ENCODE measurements around the gene WDR18.

The WDR18 gene

DNA sequence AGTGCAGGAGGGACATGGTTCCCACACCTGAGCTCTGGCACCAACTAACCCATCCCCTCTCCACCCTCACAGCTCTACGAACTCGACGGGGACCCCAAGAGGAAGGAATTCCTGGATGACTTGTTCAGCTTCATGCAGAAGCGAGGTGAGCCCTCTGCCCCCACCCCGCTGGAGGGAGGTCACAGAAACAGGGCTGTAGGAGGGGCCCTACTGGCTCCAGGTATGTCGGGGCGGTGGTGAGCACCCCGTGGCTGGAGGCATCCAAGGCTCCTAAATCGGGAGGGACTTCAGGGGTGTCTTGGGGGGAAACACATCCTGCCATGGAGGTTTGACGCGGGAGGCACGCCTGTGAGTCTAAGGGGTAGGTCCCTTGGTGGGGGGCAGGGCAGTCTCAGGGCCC lies 24.1 kb upstream of the WDR18 start:
- Histone ChIP-seq H3K9me3 (ENCODE audit: control insufficient read depth, low read length) (no peaks in the 10 kb centered on the region), H3K4me1 (ENCODE audit: control insufficient read depth, insufficient read depth, low read length) (no peaks in the 10 kb centered on the region), H3K9ac (ENCODE audit: low read length) (no peak overlapping the region), H3K4me3 (ENCODE audit: low read length) (no peak overlapping the region), H3K36me3 (ENCODE audit: control insufficient read depth, insufficient read depth, low read length, severe bottlenecking) (peaks cover 40% of the 10 kb centered on the region), H3K27me3 (replicated peaks; ENCODE audit: control insufficient read depth, insufficient read depth, low read length) (no peaks in the 10 kb centered on the region)
- no peak for DNase-seq (ENCODE audit: low read depth)

DNA sequence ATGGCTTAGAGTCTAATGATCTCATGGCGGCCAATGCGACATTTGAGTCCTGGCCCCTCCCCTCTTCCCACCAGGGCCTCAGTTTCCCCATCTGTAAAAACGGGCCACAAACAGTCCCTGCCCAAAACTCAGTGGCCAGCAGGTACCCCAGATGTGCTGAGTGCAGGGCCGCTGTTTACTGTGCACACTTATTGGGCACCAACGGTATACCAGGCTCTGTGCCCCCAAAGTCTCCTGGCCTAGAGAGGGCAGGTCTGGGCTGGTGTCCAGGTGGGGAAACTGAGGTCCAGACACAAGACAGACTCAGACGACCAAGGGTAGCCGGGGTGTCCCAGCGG lies 23.6 kb upstream of the WDR18 start:
- Histone ChIP-seq H3K4me3 (ENCODE audit: low read length) (no peak overlapping the region), H3K4me1 (ENCODE audit: control insufficient read depth, insufficient read depth, low read length) (no peaks in the 10 kb centered on the region), H3K36me3 (ENCODE audit: control insufficient read depth, insufficient read depth, low read length, severe bottlenecking) (peaks cover 46% of the 10 kb centered on the region), H3K9me3 (ENCODE audit: control insufficient read depth, low read length) (no peaks in the 10 kb centered on the region), H3K27me3 (replicated peaks; ENCODE audit: control insufficient read depth, insufficient read depth, low read length) (no peaks in the 10 kb centered on the region), H3K9ac (ENCODE audit: low read length) (no peak overlapping the region)
- DNase-seq (ENCODE audit: low read depth) = no peak

DNA sequence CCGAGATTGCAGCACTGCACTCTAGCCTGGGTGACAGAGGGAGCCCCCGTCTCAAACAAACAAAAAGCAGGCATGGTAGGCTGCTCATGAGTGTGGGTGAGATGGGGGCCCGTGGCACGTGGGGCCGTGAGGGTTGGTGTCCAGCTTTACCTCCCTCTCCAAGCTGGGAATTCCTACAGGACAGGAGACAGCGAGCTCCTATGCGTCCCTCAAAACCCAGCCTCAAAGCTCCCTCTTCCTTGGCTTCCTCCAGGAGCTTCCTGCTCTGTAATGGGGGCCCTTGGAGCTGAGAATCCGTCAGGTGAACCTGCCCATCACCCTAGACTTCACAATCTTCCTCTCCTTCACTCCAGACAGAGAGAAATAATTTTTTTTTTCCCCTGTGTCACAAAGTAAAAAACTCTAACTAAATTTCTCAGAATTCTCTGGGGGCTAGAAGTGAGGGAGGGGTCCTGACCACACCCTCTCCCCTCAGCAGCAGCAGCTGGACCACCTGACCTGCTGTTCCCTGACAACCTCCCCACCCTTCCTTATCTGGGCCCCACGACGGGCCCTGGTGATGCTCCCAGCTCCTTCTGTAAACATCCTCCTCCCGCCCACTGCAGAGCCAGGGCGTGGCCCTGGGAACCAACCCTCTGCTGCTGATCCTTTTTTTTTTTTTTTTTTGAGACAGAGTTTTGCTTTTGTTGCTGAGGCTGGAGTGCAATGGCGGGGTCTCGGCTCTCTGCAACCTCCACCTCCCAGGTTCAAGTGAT lies 22.1 kb upstream of the WDR18 start:
- Histone ChIP-seq H3K36me3 (ENCODE audit: control insufficient read depth, insufficient read depth, low read length, severe bottlenecking) (peaks cover 54% of the 10 kb centered on the region), H3K4me1 (ENCODE audit: control insufficient read depth, insufficient read depth, low read length) (no peaks in the 10 kb centered on the region), H3K4me3 (ENCODE audit: low read length) (no peak overlapping the region), H3K9ac (ENCODE audit: low read length) (no peak overlapping the region), H3K9me3 (ENCODE audit: control insufficient read depth, low read length) (no peaks in the 10 kb centered on the region), H3K27me3 (replicated peaks; ENCODE audit: control insufficient read depth, insufficient read depth, low read length) (no peaks in the 10 kb centered on the region)
- peak; percentile 69 for DNase-seq (ENCODE audit: low read depth)

DNA sequence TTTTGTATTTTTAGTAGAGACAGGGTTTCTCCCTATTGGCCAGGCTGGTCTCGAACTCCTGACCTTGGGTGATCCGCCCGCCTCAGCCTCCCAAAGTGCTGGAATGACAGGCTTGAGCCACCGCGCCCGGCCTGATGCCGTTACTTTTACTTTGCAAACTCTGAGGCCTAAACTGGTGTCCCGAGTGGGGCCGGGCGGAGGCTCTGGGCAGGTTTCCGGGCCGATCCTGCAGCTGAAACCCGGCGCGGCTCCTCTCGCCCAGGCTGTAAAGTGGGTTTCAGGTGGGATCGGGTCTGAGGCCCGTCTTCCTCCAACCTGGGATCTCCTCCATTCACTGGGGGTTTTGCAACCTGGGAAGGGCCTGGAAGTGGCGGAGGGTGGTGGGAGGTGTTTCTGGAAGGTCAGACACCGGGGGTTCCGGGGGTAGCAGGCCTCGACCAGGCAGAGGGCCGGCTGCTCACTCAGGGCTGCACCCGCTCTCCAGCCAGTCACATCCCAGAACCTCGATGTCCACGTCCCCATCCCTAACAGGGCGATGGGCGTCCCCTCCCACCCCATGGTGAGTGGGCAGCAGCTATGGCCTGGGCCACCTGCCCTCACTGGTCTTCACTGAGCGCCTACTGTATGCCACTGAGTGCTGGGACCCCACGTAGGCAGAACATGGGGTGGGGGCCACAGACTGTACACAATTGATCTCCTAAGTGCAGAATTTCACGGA lies 21.3 kb upstream of the WDR18 start:
- no peak for DNase-seq (ENCODE audit: low read depth)
- no peaks in the 10 kb centered on the region for H3K27me3 ChIP-seq (replicated peaks; ENCODE audit: control insufficient read depth, insufficient read depth, low read length)
- no peaks in the 10 kb centered on the region for H3K4me1 ChIP-seq (ENCODE audit: control insufficient read depth, insufficient read depth, low read length)
- peaks cover 60% of the 10 kb centered on the region for H3K36me3 ChIP-seq (ENCODE audit: control insufficient read depth, insufficient read depth, low read length, severe bottlenecking)
- H3K9me3 ChIP-seq (ENCODE audit: control insufficient read depth, low read length) = no peaks in the 10 kb centered on the region
- H3K4me3 ChIP-seq (ENCODE audit: low read length) = no peak overlapping the region
- no peak overlapping the region for H3K9ac ChIP-seq (ENCODE audit: low read length)

DNA sequence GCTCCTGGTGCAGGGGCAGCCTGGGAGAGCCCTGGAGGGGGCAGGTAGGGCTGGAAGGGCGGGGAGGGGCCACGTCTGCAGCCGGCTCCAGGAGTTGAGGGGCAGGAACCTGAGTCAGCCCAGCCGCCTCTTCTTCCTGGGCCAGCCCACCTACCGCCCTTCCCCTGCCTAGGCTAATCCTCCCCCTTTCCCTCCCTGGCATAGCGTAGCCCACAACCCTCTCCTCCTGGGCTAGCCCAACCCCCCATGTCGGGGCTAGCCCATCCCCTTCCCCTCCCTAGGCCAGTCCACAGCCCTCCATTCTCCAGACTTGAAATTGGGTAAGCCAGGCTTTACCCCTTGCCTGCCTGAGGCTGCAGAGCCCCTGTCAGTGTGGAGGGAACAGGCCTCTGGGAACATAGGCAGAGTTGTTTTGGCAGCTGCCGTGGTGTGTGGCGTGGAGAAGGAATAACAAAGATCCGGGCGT lies 20.6 kb upstream of the WDR18 start:
- peaks cover 63% of the 10 kb centered on the region for H3K36me3 ChIP-seq (ENCODE audit: control insufficient read depth, insufficient read depth, low read length, severe bottlenecking)
- H3K9me3 ChIP-seq (ENCODE audit: control insufficient read depth, low read length) = no peaks in the 10 kb centered on the region
- no peaks in the 10 kb centered on the region for H3K27me3 ChIP-seq (replicated peaks; ENCODE audit: control insufficient read depth, insufficient read depth, low read length)
- H3K4me1 ChIP-seq (ENCODE audit: control insufficient read depth, insufficient read depth, low read length) = no peaks in the 10 kb centered on the region
- DNase-seq (ENCODE audit: low read depth) = no peak
- no peak overlapping the region for H3K4me3 ChIP-seq (ENCODE audit: low read length)
- H3K9ac ChIP-seq (ENCODE audit: low read length) = no peak overlapping the region

DNA sequence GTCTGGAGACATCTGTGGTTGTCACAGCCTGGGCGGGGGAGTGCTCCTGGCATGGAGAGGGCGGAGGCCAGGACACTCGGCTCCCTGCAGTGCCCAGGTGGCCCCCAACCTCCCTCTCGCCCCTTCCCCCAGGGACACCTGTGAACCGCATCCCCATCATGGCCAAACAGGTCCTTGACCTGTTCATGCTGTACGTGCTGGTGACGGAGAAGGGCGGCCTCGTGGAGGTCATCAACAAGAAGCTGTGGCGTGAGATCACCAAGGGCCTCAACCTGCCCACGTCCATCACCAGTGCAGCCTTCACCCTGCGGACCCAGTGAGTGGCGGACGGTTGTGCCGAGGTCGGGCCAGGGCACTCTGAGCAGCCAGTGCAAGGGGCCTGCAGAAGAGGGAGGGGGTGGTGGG lies 20.0 kb upstream of the WDR18 start:
- Histone ChIP-seq H3K9ac (ENCODE audit: low read length) (no peak overlapping the region), H3K36me3 (ENCODE audit: control insufficient read depth, insufficient read depth, low read length, severe bottlenecking) (peaks cover 69% of the 10 kb centered on the region), H3K4me1 (ENCODE audit: control insufficient read depth, insufficient read depth, low read length) (no peaks in the 10 kb centered on the region), H3K9me3 (ENCODE audit: control insufficient read depth, low read length) (no peaks in the 10 kb centered on the region), H3K4me3 (ENCODE audit: low read length) (no peak overlapping the region), H3K27me3 (replicated peaks; ENCODE audit: control insufficient read depth, insufficient read depth, low read length) (no peaks in the 10 kb centered on the region)
- DNase-seq (ENCODE audit: low read depth) = no peak

DNA sequence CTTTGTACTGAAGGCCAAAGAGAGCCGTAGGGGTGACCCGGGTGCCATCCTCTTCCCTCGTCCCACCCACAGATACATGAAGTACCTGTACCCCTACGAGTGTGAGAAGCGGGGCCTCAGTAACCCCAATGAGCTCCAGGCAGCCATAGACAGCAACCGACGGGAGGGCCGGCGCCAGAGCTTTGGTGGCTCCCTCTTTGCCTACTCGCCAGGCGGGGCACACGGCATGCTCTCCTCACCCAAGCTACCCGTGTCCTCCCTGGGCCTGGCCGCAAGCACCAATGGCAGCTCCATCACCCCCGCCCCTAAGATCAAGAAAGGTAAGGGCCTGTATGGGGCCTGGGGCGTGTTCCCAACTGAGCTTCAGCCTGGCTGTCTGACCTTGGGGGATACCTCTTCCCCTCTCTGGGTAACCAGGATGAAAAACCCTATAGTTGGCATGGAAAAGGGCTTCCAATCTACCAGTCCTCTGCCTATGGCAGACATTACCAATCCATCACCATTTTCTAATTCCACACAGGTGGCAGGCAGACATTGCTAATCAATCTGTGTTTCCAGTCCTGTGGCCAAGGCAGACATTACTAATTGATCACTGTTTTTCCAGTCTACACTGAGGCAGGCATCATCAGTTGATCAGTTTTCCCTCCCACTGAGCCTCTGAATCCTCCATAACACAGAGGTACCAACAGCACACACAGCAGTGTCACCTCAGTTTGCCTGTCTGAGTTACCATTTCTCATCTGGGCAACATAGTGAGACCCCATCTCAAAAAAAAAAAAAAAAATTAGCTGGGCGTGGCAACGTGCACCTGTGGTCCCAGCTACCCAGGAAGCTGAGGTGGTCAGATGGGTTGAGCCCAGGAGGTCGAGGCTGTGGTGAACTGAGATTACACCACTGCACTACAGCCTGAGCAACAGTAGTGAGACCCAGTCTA lies 19.1 kb upstream of the WDR18 start:
- no peaks in the 10 kb centered on the region for H3K27me3 ChIP-seq (replicated peaks; ENCODE audit: control insufficient read depth, insufficient read depth, low read length)
- H3K9ac ChIP-seq (ENCODE audit: low read length) = no peak overlapping the region
- H3K36me3 ChIP-seq (ENCODE audit: control insufficient read depth, insufficient read depth, low read length, severe bottlenecking) = peaks cover 69% of the 10 kb centered on the region
- DNase-seq (ENCODE audit: low read depth) = no peak
- no peak overlapping the region for H3K4me3 ChIP-seq (ENCODE audit: low read length)
- H3K4me1 ChIP-seq (ENCODE audit: control insufficient read depth, insufficient read depth, low read length) = no peaks in the 10 kb centered on the region
- no peaks in the 10 kb centered on the region for H3K9me3 ChIP-seq (ENCODE audit: control insufficient read depth, low read length)

DNA sequence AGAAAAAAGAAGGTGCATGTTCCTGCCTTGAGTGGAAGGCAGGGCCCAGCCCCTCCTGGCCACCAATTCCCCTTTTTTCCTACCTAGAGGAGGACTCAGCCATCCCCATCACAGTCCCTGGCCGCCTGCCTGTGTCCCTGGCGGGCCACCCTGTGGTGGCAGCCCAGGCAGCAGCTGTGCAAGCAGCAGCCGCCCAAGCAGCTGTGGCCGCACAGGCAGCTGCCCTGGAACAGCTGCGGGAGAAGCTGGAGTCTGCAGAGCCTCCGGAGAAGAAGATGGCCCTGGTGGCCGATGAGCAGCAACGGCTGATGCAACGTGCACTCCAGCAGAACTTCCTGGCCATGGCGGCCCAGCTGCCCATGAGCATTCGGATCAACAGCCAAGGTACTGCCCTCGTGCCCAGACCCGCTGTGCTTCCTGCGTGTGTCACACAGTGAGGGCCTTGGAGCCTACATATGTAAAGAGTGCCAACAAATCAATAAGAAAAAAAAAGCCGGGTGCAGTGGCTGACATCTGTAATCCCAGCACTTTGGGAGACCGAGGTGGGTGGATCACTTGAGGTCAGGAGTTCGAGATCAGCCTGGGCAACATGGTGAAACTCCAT lies 17.6 kb upstream of the WDR18 start:
- Histone ChIP-seq H3K36me3 (ENCODE audit: control insufficient read depth, insufficient read depth, low read length, severe bottlenecking) (peaks cover 72% of the 10 kb centered on the region), H3K4me1 (ENCODE audit: control insufficient read depth, insufficient read depth, low read length) (no peaks in the 10 kb centered on the region), H3K4me3 (ENCODE audit: low read length) (no peak overlapping the region), H3K9ac (ENCODE audit: low read length) (no peak overlapping the region), H3K27me3 (replicated peaks; ENCODE audit: control insufficient read depth, insufficient read depth, low read length) (no peaks in the 10 kb centered on the region), H3K9me3 (ENCODE audit: control insufficient read depth, low read length) (peaks cover 4% of the 10 kb centered on the region)
- no peak for DNase-seq (ENCODE audit: low read depth)

DNA sequence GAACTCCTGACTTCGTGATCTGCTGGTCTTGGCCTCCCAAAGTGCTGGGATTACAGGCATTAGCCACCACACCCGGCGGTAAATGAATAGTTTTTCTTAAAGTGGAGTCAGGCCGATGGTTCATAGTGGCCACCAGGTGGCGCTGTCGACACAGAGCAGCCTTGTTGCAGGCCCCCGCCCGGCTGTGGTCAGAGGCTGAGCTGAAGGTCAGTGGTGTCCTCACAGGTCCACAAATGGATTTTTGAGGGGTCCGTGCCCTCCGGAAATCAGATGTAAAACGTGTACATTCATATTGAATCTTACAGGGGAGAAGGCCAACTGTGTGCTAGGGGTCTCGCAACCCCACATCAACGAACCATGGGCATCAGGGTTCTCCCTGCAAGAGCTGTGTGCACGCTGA lies 13.4 kb upstream of the WDR18 start:
- Histone ChIP-seq H3K27me3 (replicated peaks; ENCODE audit: control insufficient read depth, insufficient read depth, low read length) (no peaks in the 10 kb centered on the region), H3K4me1 (ENCODE audit: control insufficient read depth, insufficient read depth, low read length) (no peaks in the 10 kb centered on the region), H3K9ac (ENCODE audit: low read length) (no peak overlapping the region), H3K9me3 (ENCODE audit: control insufficient read depth, low read length) (peaks cover 4% of the 10 kb centered on the region), H3K36me3 (ENCODE audit: control insufficient read depth, insufficient read depth, low read length, severe bottlenecking) (peaks cover 50% of the 10 kb centered on the region), H3K4me3 (ENCODE audit: low read length) (no peak overlapping the region)
- DNase-seq (ENCODE audit: low read depth) = no peak

DNA sequence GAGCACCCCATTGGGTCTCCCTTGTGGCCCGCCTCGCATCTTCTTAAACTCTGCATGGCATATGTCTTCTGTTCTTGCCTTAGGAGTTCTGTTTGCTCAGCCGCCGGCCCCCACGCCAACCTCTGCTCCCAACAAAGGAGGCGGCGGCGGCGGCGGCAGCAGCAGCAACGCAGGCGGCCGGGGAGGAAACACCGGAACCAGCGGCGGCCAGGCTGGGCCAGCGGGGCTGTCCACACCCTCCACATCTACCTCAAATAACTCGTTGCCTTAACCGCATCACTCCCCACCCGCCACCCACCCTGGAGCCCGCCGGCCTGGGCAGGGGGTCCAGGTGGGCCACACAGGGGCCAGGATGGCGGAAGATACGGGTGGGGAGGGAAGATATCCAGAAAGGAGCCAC lies 12.3 kb upstream of the WDR18 start:
- DNase-seq (ENCODE audit: low read depth) = no peak

DNA sequence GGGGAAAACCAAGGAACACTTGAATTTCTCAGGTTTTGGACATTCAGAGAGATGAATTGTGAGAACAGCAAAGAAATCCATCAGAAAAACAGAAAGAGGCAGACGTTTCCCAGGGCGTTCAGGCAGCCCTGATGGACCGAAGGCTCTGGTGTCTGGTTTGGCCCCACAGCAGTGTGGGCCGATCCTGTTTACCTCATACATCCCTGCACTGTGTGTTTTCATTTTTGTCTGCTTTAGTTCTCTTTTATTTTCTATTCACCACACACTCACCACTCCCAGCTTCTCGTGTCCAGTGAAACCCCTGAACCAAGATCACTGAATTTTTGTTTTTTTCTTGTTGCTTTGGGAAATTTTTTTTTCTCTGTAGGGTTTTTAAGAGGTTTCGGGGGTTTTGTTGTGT lies 11.9 kb upstream of the WDR18 start:
- peaks cover 4% of the 10 kb centered on the region for H3K9me3 ChIP-seq (ENCODE audit: control insufficient read depth, low read length)
- H3K36me3 ChIP-seq (ENCODE audit: control insufficient read depth, insufficient read depth, low read length, severe bottlenecking) = peaks cover 40% of the 10 kb centered on the region
- no peak overlapping the region for H3K9ac ChIP-seq (ENCODE audit: low read length)
- no peak overlapping the region for H3K4me3 ChIP-seq (ENCODE audit: low read length)
- no peaks in the 10 kb centered on the region for H3K27me3 ChIP-seq (replicated peaks; ENCODE audit: control insufficient read depth, insufficient read depth, low read length)
- no peak for DNase-seq (ENCODE audit: low read depth)
- H3K4me1 ChIP-seq (ENCODE audit: control insufficient read depth, insufficient read depth, low read length) = no peaks in the 10 kb centered on the region

More for the DNA sequence above, 12.3 kb upstream of the WDR18 start:
- Histone ChIP-seq H3K4me3 (ENCODE audit: low read length) (no peak overlapping the region), H3K4me1 (ENCODE audit: control insufficient read depth, insufficient read depth, low read length) (no peaks in the 10 kb centered on the region), H3K36me3 (ENCODE audit: control insufficient read depth, insufficient read depth, low read length, severe bottlenecking) (peaks cover 45% of the 10 kb centered on the region), H3K9ac (ENCODE audit: low read length) (no peak overlapping the region), H3K9me3 (ENCODE audit: control insufficient read depth, low read length) (peaks cover 4% of the 10 kb centered on the region), H3K27me3 (replicated peaks; ENCODE audit: control insufficient read depth, insufficient read depth, low read length) (no peaks in the 10 kb centered on the region)
